ENCODE results near the gene APLP2. TPM values are rescaled to one million over a fixed set of nuclear protein-coding genes. Genes with fewer than 3 reads are reported as not detected.

Gene APLP2
- total and polyA plus RNA-seq, 4 donors = 190 to 337 (median 233) TPM

DNA sequence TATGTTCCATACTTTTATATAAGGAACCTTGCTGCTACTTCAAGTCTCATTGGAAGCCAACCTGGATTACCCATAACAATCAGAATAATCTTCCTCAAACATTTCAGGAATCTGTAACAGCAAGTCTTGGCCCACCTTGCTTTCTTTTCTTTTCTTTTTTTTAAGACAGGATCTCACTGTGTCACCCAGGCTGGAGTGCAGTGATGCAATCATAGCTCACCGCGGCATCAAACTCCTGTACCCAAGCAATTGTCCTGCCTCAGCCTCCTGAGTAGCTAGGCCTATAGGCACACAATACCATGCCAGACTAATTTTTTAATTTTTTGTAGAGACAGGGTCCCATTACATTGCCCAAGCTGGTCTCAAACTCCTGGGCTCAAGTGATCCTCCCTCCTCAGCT lies 37.7 kb upstream of the APLP2 start:
- WGBS = 96% methylated on average over 2 of the region's 2 CpGs
- no peak for TF ChIP-seq HNF4A (conservative IDR thresholded peaks at IDR 0.05)
- no peak for TF ChIP-seq YY1 (IDR thresholded peaks at IDR 0.05)
- no peak for TF ChIP-seq HNF4G (IDR thresholded peaks at IDR 0.05)
- no peak for TF ChIP-seq EGR1 (IDR thresholded peaks at IDR 0.05; ENCODE audit: low read depth in 2 of 2)
- TF ChIP-seq FOXA2 (IDR thresholded peaks at IDR 0.05) = no peak
- TF ChIP-seq RAD21 (IDR thresholded peaks at IDR 0.05) = no peak
- TF ChIP-seq, protein P1, sequence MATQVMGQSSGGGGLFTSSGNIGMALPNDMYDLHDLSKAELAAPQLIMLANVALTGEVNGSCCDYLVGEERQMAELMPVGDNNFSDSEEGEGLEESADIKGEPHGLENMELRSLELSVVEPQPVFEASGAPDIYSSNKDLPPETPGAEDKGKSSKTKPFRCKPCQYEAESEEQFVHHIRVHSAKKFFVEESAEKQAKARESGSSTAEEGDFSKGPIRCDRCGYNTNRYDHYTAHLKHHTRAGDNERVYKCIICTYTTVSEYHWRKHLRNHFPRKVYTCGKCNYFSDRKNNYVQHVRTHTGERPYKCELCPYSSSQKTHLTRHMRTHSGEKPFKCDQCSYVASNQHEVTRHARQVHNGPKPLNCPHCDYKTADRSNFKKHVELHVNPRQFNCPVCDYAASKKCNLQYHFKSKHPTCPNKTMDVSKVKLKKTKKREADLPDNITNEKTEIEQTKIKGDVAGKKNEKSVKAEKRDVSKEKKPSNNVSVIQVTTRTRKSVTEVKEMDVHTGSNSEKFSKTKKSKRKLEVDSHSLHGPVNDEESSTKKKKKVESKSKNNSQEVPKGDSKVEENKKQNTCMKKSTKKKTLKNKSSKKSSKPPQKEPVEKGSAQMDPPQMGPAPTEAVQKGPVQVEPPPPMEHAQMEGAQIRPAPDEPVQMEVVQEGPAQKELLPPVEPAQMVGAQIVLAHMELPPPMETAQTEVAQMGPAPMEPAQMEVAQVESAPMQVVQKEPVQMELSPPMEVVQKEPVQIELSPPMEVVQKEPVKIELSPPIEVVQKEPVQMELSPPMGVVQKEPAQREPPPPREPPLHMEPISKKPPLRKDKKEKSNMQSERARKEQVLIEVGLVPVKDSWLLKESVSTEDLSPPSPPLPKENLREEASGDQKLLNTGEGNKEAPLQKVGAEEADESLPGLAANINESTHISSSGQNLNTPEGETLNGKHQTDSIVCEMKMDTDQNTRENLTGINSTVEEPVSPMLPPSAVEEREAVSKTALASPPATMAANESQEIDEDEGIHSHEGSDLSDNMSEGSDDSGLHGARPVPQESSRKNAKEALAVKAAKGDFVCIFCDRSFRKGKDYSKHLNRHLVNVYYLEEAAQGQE (IDR thresholded peaks at IDR 0.05) = no peak
- TF ChIP-seq RXRA (IDR thresholded peaks at IDR 0.05) = no peak
- TF ChIP-seq, protein P2, sequence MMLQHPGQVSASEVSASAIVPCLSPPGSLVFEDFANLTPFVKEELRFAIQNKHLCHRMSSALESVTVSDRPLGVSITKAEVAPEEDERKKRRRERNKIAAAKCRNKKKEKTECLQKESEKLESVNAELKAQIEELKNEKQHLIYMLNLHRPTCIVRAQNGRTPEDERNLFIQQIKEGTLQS (IDR thresholded peaks at IDR 0.05) = no peak
- TF ChIP-seq, protein P3, sequence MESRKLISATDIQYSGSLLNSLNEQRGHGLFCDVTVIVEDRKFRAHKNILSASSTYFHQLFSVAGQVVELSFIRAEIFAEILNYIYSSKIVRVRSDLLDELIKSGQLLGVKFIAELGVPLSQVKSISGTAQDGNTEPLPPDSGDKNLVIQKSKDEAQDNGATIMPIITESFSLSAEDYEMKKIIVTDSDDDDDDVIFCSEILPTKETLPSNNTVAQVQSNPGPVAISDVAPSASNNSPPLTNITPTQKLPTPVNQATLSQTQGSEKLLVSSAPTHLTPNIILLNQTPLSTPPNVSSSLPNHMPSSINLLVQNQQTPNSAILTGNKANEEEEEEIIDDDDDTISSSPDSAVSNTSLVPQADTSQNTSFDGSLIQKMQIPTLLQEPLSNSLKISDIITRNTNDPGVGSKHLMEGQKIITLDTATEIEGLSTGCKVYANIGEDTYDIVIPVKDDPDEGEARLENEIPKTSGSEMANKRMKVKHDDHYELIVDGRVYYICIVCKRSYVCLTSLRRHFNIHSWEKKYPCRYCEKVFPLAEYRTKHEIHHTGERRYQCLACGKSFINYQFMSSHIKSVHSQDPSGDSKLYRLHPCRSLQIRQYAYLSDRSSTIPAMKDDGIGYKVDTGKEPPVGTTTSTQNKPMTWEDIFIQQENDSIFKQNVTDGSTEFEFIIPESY (IDR thresholded peaks at IDR 0.05) = no peak
- TF ChIP-seq, protein P4, sequence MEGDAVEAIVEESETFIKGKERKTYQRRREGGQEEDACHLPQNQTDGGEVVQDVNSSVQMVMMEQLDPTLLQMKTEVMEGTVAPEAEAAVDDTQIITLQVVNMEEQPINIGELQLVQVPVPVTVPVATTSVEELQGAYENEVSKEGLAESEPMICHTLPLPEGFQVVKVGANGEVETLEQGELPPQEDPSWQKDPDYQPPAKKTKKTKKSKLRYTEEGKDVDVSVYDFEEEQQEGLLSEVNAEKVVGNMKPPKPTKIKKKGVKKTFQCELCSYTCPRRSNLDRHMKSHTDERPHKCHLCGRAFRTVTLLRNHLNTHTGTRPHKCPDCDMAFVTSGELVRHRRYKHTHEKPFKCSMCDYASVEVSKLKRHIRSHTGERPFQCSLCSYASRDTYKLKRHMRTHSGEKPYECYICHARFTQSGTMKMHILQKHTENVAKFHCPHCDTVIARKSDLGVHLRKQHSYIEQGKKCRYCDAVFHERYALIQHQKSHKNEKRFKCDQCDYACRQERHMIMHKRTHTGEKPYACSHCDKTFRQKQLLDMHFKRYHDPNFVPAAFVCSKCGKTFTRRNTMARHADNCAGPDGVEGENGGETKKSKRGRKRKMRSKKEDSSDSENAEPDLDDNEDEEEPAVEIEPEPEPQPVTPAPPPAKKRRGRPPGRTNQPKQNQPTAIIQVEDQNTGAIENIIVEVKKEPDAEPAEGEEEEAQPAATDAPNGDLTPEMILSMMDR (IDR thresholded peaks at IDR 0.05; ENCODE audit: low read depth, low read length, missing input control) = no peak
- no peak for TF ChIP-seq JUND (IDR thresholded peaks at IDR 0.05)
- TF ChIP-seq NR2F2 (IDR thresholded peaks at IDR 0.05) = no peak
- no peak for TF ChIP-seq FOXA1 (IDR thresholded peaks at IDR 0.05)
- TF ChIP-seq, protein P5, sequence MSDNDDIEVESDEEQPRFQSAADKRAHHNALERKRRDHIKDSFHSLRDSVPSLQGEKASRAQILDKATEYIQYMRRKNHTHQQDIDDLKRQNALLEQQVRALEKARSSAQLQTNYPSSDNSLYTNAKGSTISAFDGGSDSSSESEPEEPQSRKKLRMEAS (IDR thresholded peaks at IDR 0.05) = no peak
- H3K4me3 ChIP-seq (ENCODE audit: low read depth in 1 of 3, low read length in 3 of 3) = no peak overlapping the region
- H3K4me1 ChIP-seq (ENCODE audit: control insufficient read depth in 4 of 4, insufficient read depth in 4 of 4, low read length in 3 of 4) = no peaks in the 10 kb centered on the region
- H3K27me3 ChIP-seq (ENCODE audit: control insufficient read depth in 4 of 4, insufficient read depth in 4 of 4, low read length in 3 of 4) = no peaks in the 10 kb centered on the region
- DNase-seq (ENCODE audit: low spot score) = no peak
- no peak overlapping the region for H3K27ac ChIP-seq (ENCODE audit: low read depth in 1 of 2, low read length in 2 of 2)
- H3K9ac ChIP-seq (ENCODE audit: low read depth in 1 of 2, low read length in 2 of 2) = no peak overlapping the region
- no peaks in the 10 kb centered on the region for H3K36me3 ChIP-seq (ENCODE audit: control insufficient read depth in 4 of 4, insufficient read depth in 3 of 4, low read depth in 1 of 4, low read length in 3 of 4)
- no peaks in the 10 kb centered on the region for H3K9me3 ChIP-seq (ENCODE audit: control insufficient read depth in 4 of 4, low read length in 3 of 4)

DNA sequence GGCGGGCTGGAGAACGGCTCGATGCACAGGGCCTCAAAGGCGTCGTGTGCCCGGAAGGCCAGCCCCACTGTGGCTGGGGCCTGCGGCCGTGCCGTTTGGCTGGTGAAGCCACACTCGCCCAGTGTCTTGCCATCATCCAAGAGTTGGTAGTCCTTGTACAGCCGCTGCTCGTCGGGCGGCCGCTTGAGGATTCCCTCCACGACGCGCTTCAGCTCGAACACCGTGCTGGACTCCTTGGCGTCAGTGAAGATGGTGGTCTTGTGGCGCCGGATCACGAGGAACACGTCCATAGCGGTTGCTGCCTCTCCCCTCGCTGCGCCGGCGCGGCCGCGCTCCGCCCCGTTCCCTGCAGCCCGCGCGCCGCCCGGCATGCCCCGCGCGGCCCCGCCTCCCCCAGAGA lies 36.8 kb upstream of the APLP2 start:
- Histone ChIP-seq H3K27ac (ENCODE audit: low read depth in 1 of 2, low read length in 2 of 2) (no peak overlapping the region), H3K36me3 (ENCODE audit: control insufficient read depth in 4 of 4, insufficient read depth in 3 of 4, low read depth in 1 of 4, low read length in 3 of 4) (no peaks in the 10 kb centered on the region), H3K4me3 (ENCODE audit: low read depth in 1 of 3, low read length in 3 of 3) (no peak overlapping the region), H3K9ac (ENCODE audit: low read depth in 1 of 2, low read length in 2 of 2) (no peak overlapping the region), H3K9me3 (ENCODE audit: control insufficient read depth in 4 of 4, low read length in 3 of 4) (no peaks in the 10 kb centered on the region), H3K4me1 (ENCODE audit: control insufficient read depth in 4 of 4, insufficient read depth in 4 of 4, low read length in 3 of 4) (no peaks in the 10 kb centered on the region), H3K27me3 (ENCODE audit: control insufficient read depth in 4 of 4, insufficient read depth in 4 of 4, low read length in 3 of 4) (no peaks in the 10 kb centered on the region)
- DNase-seq (ENCODE audit: low spot score) = no peak
- 87% methylated on average over 44 of the region's 44 CpGs for WGBS
- no peak for TF ChIP-seq RXRA (IDR thresholded peaks at IDR 0.05)
- no peak for TF ChIP-seq RAD21 (IDR thresholded peaks at IDR 0.05)
- TF ChIP-seq, protein P5 (IDR thresholded peaks at IDR 0.05) = no peak
- no peak for TF ChIP-seq FOXA1 (IDR thresholded peaks at IDR 0.05)
- TF ChIP-seq, protein P4 (IDR thresholded peaks at IDR 0.05; ENCODE audit: low read depth, low read length, missing input control) = no peak
- TF ChIP-seq JUND (IDR thresholded peaks at IDR 0.05) = no peak
- no peak for TF ChIP-seq TAF1 (conservative IDR thresholded peaks at IDR 0.05)
- TF ChIP-seq GABPA (IDR thresholded peaks at IDR 0.05 in 1 of 2, conservative IDR thresholded peaks at IDR 0.05 in 1 of 2) = no peak
- no peak for TF ChIP-seq FOXA2 (IDR thresholded peaks at IDR 0.05)
- TF ChIP-seq, protein P3 (IDR thresholded peaks at IDR 0.05) = no peak
